Activated B cell treated with CpG ODN at 0.5 μM for 24 hours (primary cell): ENCODE results near the gene ZNF503. TPM values are rescaled to one million over a fixed set of nuclear protein-coding genes. Genes with fewer than 3 reads are reported as not detected.

Source experiments
- ATAC-seq: fragments of 200-7000 bp; cut with Tn5 transposase; one replicate; pipeline ENCODE4 v1.10.0; 2021; ENCODE audit warnings: low read depth, mild to moderate bottlenecking, moderate library complexity
- CTCF ChIA-PET: fragments of 350-600 bp; sonication (Branson Sonifier 250); formaldehyde crosslinking; loops from one replicate; lab custom pipeline; 2021; ENCODE audit warnings: antibody characterized with exemption; lab: Charles Lee
- POLR2A ChIA-PET: fragments of 350-600 bp; sonication (Branson Sonifier 250); formaldehyde crosslinking; loops from one replicate; lab custom pipeline; 2021; ENCODE audit warnings: antibody characterized with exemption; lab: Charles Lee
- DNase-seq: peaks from one replicate; pipeline ENCODE4 v3.0.0; 2022
- H3K27ac Mint-ChIP-seq: one replicate; pipeline ENCODE4 v1.8.0; 2020; ENCODE audit warnings: mixed read lengths
- H3K27me3 Mint-ChIP-seq: one replicate; pipeline ENCODE4 v1.8.0; 2021; ENCODE audit warnings: mixed read lengths
- H3K36me3 Mint-ChIP-seq: one replicate; pipeline ENCODE4 v1.8.0; 2021; ENCODE audit warnings: low read depth, mixed read lengths
- H3K4me1 Mint-ChIP-seq: one replicate; pipeline ENCODE4 v1.8.0; 2021; ENCODE audit warnings: mixed read lengths
- H3K4me3 Mint-ChIP-seq: one replicate; pipeline ENCODE4 v1.8.0; 2020; ENCODE audit warnings: mild to moderate bottlenecking, mixed read lengths
- H3K9me3 Mint-ChIP-seq: one replicate; pipeline ENCODE4 v1.8.0; 2020; ENCODE audit warnings: mixed read lengths
- intact Hi-C: fragments of 100-400 bp; cut with micrococcal nuclease; formaldehyde crosslinking; loops from one replicate; pipeline ENCODE4 v1.15.1; 2024
- total RNA-seq: library from RNA; stranded (reverse); gene quantifications from 2 replicates; pipeline ENCODE4 v1.2.3, GENCODE V29; 2022
- TF ChIP-seq, protein P1 (sequence below): fragments of 200-600 bp; IDR thresholded peaks from one replicate; pipeline ENCODE4 v1.8.0; 2022; ENCODE audit warnings: antibody characterized with exemption, mild to moderate bottlenecking

The ZNF503 gene
- total RNA-seq, 1 donor from 2014 or later = not detected

DNA sequence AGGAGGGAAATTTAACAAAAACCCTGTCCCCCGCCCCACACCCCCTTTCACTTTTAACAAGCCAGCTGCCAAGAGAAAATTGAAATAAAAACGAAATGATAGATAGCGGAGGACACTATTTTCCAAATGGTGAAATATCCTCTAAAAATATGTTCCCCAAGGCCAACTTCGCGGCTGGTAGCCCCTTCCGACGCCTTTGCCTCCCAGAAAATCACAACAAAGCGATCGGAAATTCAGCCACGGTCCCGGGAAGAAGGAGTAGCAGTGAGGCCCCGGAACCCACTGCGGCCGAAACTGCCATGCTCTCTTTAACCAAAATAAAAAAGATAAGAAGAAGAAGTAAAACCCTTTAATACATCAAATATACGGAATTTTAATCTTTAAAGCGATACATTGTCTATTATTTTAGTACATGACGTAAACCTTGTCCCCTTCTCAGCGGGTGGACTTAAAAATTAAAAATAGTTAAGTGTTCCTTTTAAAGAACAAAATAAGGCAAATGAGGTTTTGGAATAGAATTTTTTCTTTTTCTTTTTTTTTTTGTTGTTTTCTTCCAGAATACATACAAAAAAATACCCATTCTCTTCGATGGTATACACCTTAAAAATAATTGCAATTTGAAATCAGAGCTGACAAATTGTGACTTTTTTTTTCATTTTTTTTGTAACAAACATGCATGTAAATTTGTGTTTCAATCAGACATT is 3.9 kb downstream of the ZNF503 start:
- ChIA-PET POLR2A (no interaction called here), CTCF (no interaction called here)
- ATAC-seq (no peak), DNase-seq (no peak)
- no peaks in the 10 kb centered on the region for H3K36me3 Mint-ChIP-seq
- peaks cover 20% of the 10 kb centered on the region for H3K4me1 Mint-ChIP-seq
- TF ChIP-seq, protein P1, sequence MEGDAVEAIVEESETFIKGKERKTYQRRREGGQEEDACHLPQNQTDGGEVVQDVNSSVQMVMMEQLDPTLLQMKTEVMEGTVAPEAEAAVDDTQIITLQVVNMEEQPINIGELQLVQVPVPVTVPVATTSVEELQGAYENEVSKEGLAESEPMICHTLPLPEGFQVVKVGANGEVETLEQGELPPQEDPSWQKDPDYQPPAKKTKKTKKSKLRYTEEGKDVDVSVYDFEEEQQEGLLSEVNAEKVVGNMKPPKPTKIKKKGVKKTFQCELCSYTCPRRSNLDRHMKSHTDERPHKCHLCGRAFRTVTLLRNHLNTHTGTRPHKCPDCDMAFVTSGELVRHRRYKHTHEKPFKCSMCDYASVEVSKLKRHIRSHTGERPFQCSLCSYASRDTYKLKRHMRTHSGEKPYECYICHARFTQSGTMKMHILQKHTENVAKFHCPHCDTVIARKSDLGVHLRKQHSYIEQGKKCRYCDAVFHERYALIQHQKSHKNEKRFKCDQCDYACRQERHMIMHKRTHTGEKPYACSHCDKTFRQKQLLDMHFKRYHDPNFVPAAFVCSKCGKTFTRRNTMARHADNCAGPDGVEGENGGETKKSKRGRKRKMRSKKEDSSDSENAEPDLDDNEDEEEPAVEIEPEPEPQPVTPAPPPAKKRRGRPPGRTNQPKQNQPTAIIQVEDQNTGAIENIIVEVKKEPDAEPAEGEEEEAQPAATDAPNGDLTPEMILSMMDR = no peak
- peaks cover 40% of the 10 kb centered on the region for H3K27me3 Mint-ChIP-seq
- no peaks in the 10 kb centered on the region for H3K9me3 Mint-ChIP-seq
- no peak overlapping the region for H3K27ac Mint-ChIP-seq
- intact Hi-C loops = no loop called here
- H3K4me3 Mint-ChIP-seq = no peak overlapping the region

DNA sequence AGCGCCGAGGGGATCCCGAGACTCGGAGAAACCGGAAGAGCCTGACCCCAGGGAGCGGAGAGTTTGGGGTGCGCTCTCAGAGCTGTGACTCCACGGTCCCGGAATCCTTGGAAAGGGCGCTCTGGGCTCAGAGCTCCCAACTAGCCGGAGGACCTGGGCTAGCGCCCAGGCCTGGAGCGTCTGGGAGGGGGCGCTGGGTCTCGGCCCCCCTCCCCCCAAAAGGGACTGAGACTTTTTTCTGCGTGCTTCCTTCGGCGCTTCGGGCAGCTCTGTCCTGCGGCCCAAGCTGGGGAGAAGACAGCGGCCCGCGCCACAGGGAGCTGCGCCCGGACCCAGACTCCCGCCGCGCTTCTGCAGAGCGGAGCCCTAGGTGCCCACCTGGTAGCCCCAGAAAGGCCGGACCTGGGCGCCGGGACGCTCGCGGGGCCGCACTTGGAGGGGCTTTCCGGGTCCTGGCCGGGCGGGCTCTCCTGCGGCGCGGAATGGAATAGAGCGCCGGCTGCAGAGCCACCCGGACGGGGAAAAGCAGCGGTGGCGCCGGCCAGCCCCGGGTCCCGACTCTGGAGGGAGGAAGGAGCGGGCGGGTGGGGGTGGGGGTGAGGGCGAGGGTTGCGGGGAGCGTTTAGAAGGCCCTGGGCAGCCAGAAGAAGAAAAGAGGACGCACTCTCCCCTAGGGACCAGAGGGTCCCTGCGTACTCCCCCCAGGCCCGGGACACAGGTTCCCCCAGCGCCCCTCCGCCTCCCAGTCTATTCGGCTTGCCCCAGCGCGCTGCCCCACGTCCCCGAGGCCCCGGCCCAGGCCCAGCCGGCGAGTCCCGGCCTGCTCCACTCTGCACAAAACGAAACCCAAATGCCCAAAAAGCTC is 4.7 kb downstream of the ZNF503 start:
- H3K4me1 Mint-ChIP-seq = peaks cover 13% of the 10 kb centered on the region
- peaks cover 42% of the 10 kb centered on the region for H3K27me3 Mint-ChIP-seq
- TF ChIP-seq, protein P1 = no peak
- H3K36me3 Mint-ChIP-seq = no peaks in the 10 kb centered on the region
- DNase-seq = no peak
- ChIA-PET CTCF (no interaction called here), POLR2A (no interaction called here)
- no peak for ATAC-seq
- H3K9me3 Mint-ChIP-seq = no peaks in the 10 kb centered on the region
- H3K27ac Mint-ChIP-seq = no peak overlapping the region
- H3K4me3 Mint-ChIP-seq = no peak overlapping the region
- intact Hi-C loops = no loop called here

DNA sequence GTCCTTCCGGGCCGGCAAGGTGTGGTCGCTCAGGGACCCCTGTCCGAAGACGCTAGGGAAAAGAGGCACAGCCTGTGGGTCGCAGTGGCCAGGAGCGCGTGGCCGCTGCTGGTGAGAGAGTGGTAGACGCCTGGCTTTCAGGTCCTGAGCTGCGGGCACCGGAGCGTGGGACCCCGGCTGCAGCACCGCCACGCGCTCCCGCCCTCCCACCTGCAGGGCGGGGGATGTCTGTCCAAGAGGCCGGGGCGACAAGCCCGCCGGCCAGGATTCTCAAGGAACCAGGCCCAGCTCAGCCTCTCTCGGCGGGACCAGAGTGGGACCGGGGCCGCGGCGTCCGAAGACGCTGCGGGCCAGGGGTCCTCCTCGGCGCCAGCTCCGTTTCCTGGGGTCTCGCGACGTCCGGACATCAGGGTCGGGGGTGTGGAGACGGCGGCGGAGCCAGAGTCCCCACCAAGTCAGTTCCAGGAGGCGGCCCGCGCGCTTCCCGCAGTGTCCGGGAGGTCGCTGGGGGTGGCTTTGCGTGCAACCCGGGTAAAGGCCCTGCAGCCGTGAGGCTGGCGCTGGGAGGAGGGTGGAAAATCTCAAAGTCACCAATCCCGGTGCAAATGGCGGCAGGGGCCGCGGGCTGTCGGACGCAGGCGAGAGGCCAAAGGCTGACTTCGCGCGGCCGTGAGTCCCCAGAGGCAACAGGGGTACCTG is 5.5 kb downstream of the ZNF503 start:
- no peak for DNase-seq
- ATAC-seq = no peak
- Mint-ChIP-seq H3K4me1 (peaks cover 11% of the 10 kb centered on the region), H3K9me3 (no peaks in the 10 kb centered on the region), H3K4me3 (no peak overlapping the region), H3K36me3 (no peaks in the 10 kb centered on the region), H3K27me3 (peaks cover 47% of the 10 kb centered on the region), H3K27ac (no peak overlapping the region)
- CTCF ChIA-PET = no interaction called here
- POLR2A ChIA-PET = no interaction called here
- TF ChIP-seq, protein P1 = no peak
- intact Hi-C loops = no loop called here

DNA sequence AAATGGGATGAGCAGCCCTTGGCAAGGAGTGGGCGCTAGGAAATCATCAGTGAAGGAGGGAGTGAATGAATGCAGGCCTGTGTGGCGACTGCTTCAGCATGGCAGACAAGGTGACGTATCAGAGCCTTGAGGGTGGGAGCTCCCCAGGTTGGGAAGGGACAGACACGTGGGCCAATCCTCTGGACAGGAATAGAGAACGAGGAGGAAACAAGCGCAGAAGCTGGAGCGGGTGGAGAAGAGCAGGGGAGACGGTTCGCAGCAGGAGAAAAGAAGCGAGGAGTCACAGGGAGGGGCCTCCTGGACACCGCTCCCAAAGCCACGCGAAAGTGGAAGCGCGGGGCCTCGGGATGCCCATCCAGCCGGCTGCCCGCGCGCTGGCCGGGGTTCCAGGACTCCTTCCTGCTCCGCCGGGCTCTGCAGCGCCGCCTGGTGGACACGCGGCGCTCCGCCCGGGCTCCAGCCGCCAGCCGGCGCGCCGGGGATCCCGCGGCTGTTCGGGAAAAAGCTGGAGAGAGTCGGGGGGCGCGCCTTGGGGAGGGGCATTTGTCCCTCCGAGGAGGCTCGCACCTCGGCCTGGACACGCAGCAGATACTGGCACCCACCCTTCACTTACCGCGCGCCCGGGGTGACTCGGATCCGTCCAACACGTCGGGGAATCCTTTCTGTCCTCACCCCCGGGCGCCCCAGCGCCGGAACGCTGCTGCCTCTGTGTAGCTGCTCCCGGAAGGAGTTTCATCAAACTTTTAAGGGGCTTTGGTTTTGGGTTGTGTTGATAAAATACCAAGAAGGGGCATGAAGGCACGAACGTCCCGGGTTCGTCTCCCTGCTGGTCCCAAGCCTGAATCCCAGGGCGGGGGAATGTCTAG is 6.3 kb downstream of the ZNF503 start:
- ChIA-PET CTCF (no interaction called here), POLR2A (no interaction called here)
- H3K36me3 Mint-ChIP-seq = no peaks in the 10 kb centered on the region
- H3K9me3 Mint-ChIP-seq = no peaks in the 10 kb centered on the region
- no peak for ATAC-seq
- no peak for DNase-seq
- no peak overlapping the region for H3K4me3 Mint-ChIP-seq
- intact Hi-C loops = no loop called here
- H3K4me1 Mint-ChIP-seq = peaks cover 8% of the 10 kb centered on the region
- peaks cover 48% of the 10 kb centered on the region for H3K27me3 Mint-ChIP-seq
- TF ChIP-seq, protein P1 = no peak
- H3K27ac Mint-ChIP-seq = no peak overlapping the region
